GM19351 (cell line): Measurements from ENCODE around the gene RELT.
A peak's percentile ranks its signal among the peaks of the same experiment; 100 is the strongest.

ENCODE experiments used
- ATAC-seq: cut with Tn5 transposase; IDR thresholded peaks from one replicate; pipeline ENCODE4 v1.9.1; 2021; ENCODE audit warnings: mild to moderate bottlenecking, moderate library complexity; ENCODE audit not compliant: unreplicated experiment

RELT gene

GRCh38 chr11:73374151-73374550 lies 2.0 kb upstream of the RELT start:
- ATAC-seq, result no peak

GRCh38 chr11:73375830-73376159 lies 404 bp upstream of the RELT start:
- no peak for ATAC-seq

GRCh38 chr11:73376803-73377629 lies 817 bp downstream of the RELT start:
- peak; percentile 21 for ATAC-seq

- ATAC-seq, result no peak
Measured at GRCh38 chr11:73379189-73379880, 3.1 kb downstream of the RELT start.

GRCh38 chr11:73380331-73380730 lies 4.1 kb downstream of the RELT start:
- no peak for ATAC-seq

- no peak for ATAC-seq
Measured at GRCh38 chr11:73380897-73381410, 4.8 kb downstream of the RELT start.

GRCh38 chr11:73381589-73381988 lies 5.4 kb downstream of the RELT start:
- no peak for ATAC-seq

- ATAC-seq, result no peak
Measured at GRCh38 chr11:73382183-73382582, 6.0 kb downstream of the RELT start.

GRCh38 chr11:73382747-73383146 lies 6.5 kb downstream of the RELT start:
- no peak for ATAC-seq

- ATAC-seq, result no peak
Measured at GRCh38 chr11:73383249-73384124, 7.3 kb downstream of the RELT start.

- ATAC-seq, result no peak
Measured at GRCh38 chr11:73384125-73384441, 7.9 kb downstream of the RELT start.

- no peak for ATAC-seq
Measured at GRCh38 chr11:73384531-73384871, 8.3 kb downstream of the RELT start.

- peak; percentile 46 for ATAC-seq
Measured at GRCh38 chr11:73384872-73385689, 8.9 kb downstream of the RELT start.

- no peak for ATAC-seq
Measured at GRCh38 chr11:73386016-73386415, 9.8 kb downstream of the RELT start.

- ATAC-seq, result no peak
Measured at GRCh38 chr11:73386546-73386945, 10.3 kb downstream of the RELT start.

- no peak for ATAC-seq
Measured at GRCh38 chr11:73387594-73388264, 11.5 kb downstream of the RELT start.

GRCh38 chr11:73388265-73389133 lies 12.3 kb downstream of the RELT start:
- no peak for ATAC-seq

GRCh38 chr11:73389134-73389525 lies 12.9 kb downstream of the RELT start:
- no peak for ATAC-seq

- ATAC-seq, result no peak
Measured at GRCh38 chr11:73389916-73390315, 13.7 kb downstream of the RELT start.
